Fibroblast of skin of back (primary cell): Measurements from ENCODE around the gene TCEAL5.
"Not testable (repeated sequence)": the region's sequence is repeated elsewhere in the genome, so short reads cannot be mapped to it uniquely, and the experiment has no call there.

Experiments used
- DNase-seq: peaks from one replicate; pipeline ENCODE4 v3.0.0-alpha.2; 2013

The TCEAL5 gene

DNA sequence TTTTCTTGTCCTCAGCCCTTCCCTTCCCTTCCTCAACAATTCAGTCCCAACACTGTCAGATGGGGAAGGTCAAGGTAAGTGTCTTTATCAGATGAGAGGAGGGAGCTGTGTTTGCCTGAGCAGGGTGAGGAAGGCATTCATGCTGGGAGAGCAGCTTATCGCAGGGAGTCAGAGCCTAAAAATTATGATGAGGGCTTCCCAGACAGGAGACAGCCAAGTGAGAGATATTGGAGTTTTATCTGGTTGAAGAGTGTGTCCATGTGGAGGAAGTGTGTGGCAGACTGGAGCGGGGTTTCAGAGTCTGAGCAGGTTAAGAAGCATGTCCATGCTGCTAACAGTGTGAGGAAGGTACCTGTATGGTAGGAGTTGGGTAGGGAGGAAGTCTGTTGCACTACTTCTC lies 43.3 kb downstream of the TCEAL5 start:
- no peak for DNase-seq

DNA sequence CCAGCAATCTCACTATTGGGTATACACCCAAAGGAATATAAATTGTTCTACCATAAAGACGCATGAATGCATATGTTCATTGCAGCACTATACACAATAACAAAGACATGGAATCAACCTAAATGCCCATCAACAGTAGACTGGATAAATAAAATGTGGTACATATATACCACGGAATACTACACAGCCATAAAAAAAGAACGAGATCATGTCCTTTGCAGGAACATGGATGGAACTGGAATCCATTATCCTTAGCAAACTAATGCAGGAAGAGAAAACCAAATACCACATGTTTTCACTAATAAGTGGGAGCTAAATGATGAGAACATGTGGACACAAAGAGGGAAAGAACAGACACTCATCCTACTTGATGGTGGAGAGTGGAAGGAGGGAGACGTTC lies 50.6 kb downstream of the TCEAL5 start:
- DNase-seq: not testable (repeated sequence)
